Measurements from ENCODE around the gene RALBP1.

RALBP1 gene

GRCh38 chr18:9537677-9538076, 62.4 kb downstream of the RALBP1 start (continued):
- TF ChIP-seq MYNN (tag by site-specific recombination; IDR thresholded peaks at IDR 0.05; ENCODE audit: borderline replicate concordance) (no peak), ZNF10 (tag by site-specific recombination; IDR thresholded peaks at IDR 0.05) (no peak)

- no peaks in the 10 kb centered on the region for H3K4me1 ChIP-seq (ENCODE audit: control insufficient read depth, insufficient read depth, low read length)
- TF ChIP-seq ZNF530 (tag by site-specific recombination; IDR thresholded peaks at IDR 0.05; ENCODE audit: low read depth) (no peak), ZNF366 (tag by site-specific recombination; conservative IDR thresholded peaks at IDR 0.05) (no peak), ZNF221 (tag by site-specific recombination; IDR thresholded peaks at IDR 0.05; ENCODE audit: borderline replicate concordance) (no peak), INSM2 (tag by site-specific recombination; IDR thresholded peaks at IDR 0.05) (no peak), ZNF510 (tag by site-specific recombination; IDR thresholded peaks at IDR 0.05; ENCODE audit: insufficient replicate concordance) (no peak), ZNF571 (tag by site-specific recombination; IDR thresholded peaks at IDR 0.05) (no peak)
- H3K36me3 ChIP-seq (ENCODE audit: control insufficient read depth in 2 of 2, insufficient read depth in 1 of 2, low read length in 2 of 2): peaks cover 0 to 32% of the 10 kb centered on the region in 2 experiments; a peak in 2 of 3 replicates
- H3K27ac ChIP-seq (ENCODE audit: extremely low read depth, low read depth, low read length): no peak overlapping the region
- ChIA-PET CTCF (interaction anchor here (1.2 kb wide), 1 partner anchor 12 kb away, joined by 3 read pairs; no protein-coding TSS in a partner anchor), POLR2A (no interaction called here)
- H3K9me3 ChIP-seq (ENCODE audit: control insufficient read depth, insufficient read depth, low read depth, low read length): no peaks in the 10 kb centered on the region
- H3K4me3 ChIP-seq (ENCODE audit: low read depth, low read length): no peak overlapping the region
These were observed 64.0 kb downstream of the RALBP1 start for GRCh38 chr18:9539283-9539682.

- POLR2A ChIA-PET: no interaction called here
These were observed 64.6 kb downstream of the RALBP1 start for GRCh38 chr18:9539938-9540337.

More at GRCh38 chr18:9539938-9540337, 64.6 kb downstream of the RALBP1 start:
- H3K36me3 ChIP-seq (ENCODE audit: control insufficient read depth in 2 of 2, insufficient read depth in 1 of 2, low read length in 2 of 2): peaks cover 0 to 25% of the 10 kb centered on the region in 2 experiments; a peak in 2 of 3 replicates
- H3K4me1 ChIP-seq (ENCODE audit: control insufficient read depth, insufficient read depth, low read length): no peaks in the 10 kb centered on the region
- H3K27ac ChIP-seq (ENCODE audit: extremely low read depth, low read depth, low read length): no peak overlapping the region
- CTCF ChIA-PET: no interaction called here
- H3K4me3 ChIP-seq (ENCODE audit: low read depth, low read length): no peak overlapping the region
- TF ChIP-seq SETDB1 (IDR thresholded peaks at IDR 0.05; ENCODE audit: insufficient read length, low read length): no peak
- TF ChIP-seq ZNF341 (tag by site-specific recombination; IDR thresholded peaks at IDR 0.05; ENCODE audit: low read depth): no peak
- TF ChIP-seq ZNF184 (tag by site-specific recombination; IDR thresholded peaks at IDR 0.05): no peak
- no peak for TF ChIP-seq KLF1 (tag by site-specific recombination; IDR thresholded peaks at IDR 0.05)
- TF ChIP-seq ZFP37 (tag by site-specific recombination; IDR thresholded peaks at IDR 0.05): no peak
- TF ChIP-seq GLIS1 (tag by site-specific recombination; IDR thresholded peaks at IDR 0.05): no peak
- TF ChIP-seq TSHZ1 (tag by site-specific recombination; IDR thresholded peaks at IDR 0.05; ENCODE audit: borderline replicate concordance): no peak
- TF ChIP-seq ZNF37A (tag by site-specific recombination; IDR thresholded peaks at IDR 0.05): no peak
- TF ChIP-seq ZBTB7A (tag by site-specific recombination; IDR thresholded peaks at IDR 0.05; ENCODE audit: low read depth): no peak
- TF ChIP-seq ZNF654 (tag by site-specific recombination; IDR thresholded peaks at IDR 0.05; ENCODE audit: low read depth): no peak
- TF ChIP-seq ZNF157 (tag by site-specific recombination; IDR thresholded peaks at IDR 0.05): no peak
- H3K9me3 ChIP-seq (ENCODE audit: control insufficient read depth, insufficient read depth, low read depth, low read length): no peaks in the 10 kb centered on the region

Measured in HEK293 (cell line).